GM19035 (cell line): Measurements from ENCODE around the gene NCAPG2.
"Not testable (repeated sequence)": the region's sequence is repeated elsewhere in the genome, so short reads cannot be mapped to it uniquely, and the experiment has no call there.

Source experiments
- ATAC-seq: cut with Tn5 transposase; IDR thresholded peaks from one replicate; pipeline ENCODE4 v1.9.1; 2021; ENCODE audit not compliant: unreplicated experiment

Gene NCAPG2

DNA sequence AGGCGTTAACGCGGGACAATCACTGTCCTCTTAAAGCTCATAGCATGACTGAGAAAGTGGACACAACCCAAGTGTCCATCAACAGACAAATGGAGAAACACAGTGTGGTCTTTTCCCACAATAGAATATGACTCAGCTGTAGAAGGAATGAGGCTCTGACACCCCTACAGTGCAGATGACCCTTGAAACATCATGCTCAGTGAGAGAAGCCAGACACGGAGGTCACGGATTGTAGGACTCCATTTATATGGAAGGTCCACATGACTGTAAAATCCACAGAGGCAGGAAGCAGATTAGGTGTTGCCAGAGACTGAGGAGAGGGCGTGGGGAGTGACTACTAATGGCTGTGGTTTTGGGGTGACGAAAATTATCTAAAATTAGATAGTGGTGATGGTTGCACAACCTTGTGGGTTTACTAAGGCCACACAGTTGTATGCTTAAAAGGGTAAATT, 6.1 kb upstream of the NCAPG2 start:
- no peak for ATAC-seq

DNA sequence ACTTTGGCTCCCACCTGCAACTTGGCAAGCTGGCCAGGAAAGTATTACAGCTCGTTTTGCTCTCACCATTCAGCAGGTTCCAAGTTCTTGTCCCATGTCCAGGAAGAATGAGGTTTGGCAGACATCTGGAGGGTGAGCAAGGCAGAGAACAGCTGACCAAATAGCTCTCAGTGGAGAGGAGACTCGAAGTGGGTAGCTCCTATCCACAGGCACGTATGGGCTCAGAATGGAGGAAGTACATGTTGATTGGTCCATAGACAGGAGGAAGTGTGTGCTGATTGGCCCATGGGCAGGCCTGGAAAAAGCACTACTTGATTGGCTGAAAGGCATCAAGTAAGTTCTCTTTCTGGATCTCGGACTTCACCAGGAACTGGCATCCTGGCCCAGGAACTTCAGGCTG, 3.0 kb upstream of the NCAPG2 start:
- no peak for ATAC-seq

DNA sequence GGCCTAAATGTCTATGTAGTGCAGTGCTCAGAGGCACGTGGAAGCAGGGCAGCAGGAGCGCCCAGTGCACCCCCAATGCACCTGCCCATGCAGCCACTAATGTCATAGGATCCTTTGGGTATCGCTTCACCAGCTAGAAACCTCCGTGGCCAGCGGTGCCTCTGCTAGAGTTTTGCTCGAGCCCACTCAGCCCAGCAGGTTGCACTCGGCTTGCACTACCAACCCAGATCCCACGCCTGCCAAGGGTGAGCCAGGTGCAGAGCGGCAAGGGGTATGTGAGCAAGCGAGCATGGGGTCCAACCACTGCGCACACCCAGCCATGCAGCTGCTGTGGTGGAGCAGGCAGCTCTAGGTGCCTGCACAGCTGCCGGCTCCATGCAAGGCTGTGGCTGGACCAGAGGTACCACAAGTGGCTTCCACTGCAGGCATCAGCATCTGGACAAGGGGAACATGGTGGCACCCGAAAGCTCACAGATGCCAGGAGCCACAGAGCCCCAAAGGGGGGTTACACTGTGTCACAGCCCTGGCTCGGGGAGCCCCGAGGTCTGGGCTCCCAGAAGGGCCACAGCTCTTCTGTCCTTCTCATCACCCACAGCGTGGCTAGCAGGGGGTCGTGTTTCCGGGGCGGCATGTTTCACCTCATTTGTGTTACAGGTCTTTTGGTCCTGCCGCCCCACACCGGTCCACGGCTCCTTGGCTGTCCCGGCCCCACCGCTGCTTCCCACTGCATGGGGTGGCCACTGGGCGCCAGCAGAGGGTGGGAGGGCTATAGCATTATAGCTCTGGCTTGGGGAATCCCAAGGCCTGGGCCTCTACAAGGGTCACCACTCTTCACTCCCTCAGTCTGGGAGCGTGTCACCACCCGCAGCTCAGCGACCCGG, 2.3 kb upstream of the NCAPG2 start:
- no peak for ATAC-seq

DNA sequence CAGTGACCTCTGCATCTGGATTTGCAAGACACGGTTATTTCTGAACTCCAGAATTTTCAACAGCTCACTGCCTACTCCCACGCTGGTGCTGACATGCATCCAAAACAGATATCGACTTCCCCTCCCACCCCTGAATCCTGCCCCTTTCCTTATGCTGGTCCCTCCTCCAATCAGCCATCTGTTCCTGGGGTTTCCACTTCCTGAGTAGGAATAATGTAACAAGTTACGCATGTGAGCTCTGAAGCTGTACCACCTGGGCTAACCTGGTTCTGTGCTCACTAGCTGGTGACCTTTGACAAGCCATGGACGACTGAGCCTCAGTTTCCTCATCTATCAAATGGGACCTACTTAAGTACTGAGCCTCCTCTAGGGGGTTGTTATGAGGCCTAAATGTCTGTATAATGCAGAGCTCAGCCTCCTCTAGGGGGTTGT, 1.7 kb upstream of the NCAPG2 start:
- ATAC-seq = no peak

DNA sequence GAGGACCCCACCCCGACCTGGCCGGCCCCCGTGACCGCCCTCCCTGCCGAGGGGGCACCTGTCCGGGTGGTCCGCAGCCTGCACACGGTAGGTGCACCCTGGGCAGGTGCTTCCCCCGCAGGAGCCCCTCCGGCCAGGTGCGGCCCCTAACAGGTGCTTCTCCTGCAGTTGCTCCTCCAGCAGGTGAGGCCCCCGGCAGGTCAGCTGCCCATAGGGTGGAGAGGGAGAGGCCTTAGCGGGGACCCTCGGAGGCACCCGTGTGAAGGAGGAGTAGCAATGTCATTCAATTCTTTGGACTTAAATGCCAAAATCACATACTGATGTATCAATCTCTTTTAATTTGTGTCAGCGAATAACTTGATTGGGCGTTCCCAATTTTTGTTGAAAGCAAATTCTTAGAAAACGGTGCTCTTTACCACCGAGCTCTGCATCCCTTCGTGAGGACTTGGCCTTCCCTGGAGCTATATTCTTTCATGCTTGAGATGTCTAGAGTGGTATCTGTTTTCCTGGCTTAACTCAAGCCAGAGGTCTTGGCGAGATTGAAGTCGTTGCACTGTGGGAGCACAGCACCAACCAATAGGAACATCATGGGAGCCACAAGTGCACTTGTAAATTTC, 738 bp upstream of the NCAPG2 start:
- no peak for ATAC-seq

GRCh38 chr7:158703679-158704523, 703 bp downstream of the NCAPG2 start:
- not testable (repeated sequence) for ATAC-seq

DNA sequence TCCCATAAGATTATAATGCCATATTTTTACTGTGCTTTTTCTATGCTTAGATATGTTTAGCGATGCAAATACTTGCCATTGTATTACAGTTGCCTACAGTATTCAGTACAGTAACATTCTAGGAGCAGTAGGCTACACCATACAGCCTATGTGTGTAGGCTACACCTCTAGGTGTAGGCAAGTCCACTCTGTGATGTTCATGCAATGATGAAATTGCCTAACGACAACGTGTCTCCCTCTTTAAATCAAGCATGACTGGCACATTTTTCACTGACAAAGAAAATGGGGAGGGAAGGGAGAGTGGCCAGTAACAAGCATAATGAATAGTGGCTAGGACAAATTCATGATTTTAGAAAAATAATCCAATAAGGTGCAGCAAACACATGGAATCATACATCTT, 1.7 kb downstream of the NCAPG2 start:
- no peak for ATAC-seq

- ATAC-seq = no peak
Measured at GRCh38 chr7:158702196-158702595, 2.4 kb downstream of the NCAPG2 start.

- ATAC-seq = no peak
Measured at GRCh38 chr7:158700008-158700407, 4.6 kb downstream of the NCAPG2 start.

DNA sequence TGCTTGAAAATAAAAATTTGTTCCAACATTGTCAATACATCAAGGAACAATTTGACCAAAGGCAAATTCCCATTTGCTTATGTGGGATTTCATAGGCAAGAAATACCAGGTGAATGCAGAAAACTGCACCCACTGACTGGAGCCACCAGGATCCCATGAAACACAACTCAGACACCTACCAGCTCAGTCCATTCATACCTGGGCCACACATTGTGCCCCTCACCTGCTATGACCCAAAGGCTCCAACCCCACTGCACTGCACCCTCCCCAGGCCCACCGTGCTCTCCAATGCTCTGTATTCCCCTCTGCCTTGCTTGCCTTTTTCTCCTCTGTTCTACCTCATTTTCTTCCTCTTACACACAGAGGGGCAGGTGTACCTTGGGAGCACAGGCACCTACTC, 5.3 kb downstream of the NCAPG2 start:
- no peak for ATAC-seq

DNA sequence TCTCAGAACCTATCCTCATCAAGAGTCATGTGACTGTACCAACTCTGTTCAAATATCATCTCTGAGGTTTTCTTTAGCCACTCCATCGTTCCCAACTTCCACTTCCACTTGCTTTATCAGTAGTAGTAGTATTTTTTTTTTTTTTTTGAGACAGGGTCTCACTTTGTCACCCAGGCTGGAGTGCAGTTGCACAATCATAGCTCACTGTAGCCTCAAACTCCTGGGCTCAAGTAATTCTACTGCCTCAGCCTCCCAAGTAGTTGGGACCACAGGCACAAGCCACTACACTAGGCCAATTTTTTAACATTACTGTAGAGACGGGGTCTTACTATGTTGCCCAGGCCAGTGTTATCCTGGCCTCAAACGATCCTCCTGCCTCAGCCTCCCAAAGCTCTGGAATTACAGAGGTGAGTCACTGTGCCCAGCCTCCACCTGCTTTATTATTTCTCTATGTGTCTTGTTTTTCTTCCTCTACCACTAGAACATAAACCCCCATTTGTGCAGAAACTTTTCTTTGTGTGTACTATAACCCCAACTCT, 5.9 kb downstream of the NCAPG2 start:
- no peak for ATAC-seq

DNA sequence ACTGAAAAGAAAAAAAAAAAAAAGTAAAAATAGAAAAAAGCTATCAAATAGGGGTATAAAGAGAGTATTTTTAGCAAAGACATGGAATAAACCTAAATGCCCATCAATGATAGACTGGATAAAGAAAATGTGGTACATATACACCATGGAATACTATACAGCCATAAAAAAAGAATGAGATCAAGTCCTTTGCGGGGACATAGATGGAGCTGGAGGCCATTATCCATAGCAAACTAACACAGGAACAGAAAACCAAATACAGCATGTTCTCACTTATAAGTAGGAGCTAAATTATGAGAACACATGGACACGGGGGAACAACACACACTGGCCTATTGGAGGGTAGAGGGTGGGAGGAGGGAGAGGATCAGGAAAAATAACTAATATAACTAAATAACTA, 7.0 kb downstream of the NCAPG2 start:
- not testable (repeated sequence) for ATAC-seq

- peak; percentile 79 for ATAC-seq
Measured at GRCh38 chr7:158695726-158696452, 8.7 kb downstream of the NCAPG2 start.

GRCh38 chr7:158695056-158695455, 9.5 kb downstream of the NCAPG2 start:
- no peak for ATAC-seq

- no peak for ATAC-seq
Measured at GRCh38 chr7:158694650-158695049, 10.0 kb downstream of the NCAPG2 start.

DNA sequence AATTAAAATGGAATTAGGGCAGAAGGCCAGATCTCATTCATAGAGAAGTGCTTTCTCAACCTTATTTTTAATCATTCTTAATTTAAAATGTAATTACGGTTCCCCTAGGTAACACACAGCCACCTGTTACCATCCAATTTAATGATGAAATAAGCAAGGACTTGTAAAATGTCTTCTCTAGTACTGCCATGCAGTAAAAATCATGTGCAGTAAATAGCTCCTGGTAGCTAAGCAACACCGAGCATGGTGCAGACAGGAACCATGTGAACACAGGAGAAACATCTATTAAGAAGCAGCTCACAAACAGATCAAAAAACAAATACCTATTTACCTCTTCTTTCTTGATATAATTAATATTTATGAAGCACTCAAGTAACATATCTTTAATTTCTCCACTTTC, 15.1 kb downstream of the NCAPG2 start:
- no peak for ATAC-seq

DNA sequence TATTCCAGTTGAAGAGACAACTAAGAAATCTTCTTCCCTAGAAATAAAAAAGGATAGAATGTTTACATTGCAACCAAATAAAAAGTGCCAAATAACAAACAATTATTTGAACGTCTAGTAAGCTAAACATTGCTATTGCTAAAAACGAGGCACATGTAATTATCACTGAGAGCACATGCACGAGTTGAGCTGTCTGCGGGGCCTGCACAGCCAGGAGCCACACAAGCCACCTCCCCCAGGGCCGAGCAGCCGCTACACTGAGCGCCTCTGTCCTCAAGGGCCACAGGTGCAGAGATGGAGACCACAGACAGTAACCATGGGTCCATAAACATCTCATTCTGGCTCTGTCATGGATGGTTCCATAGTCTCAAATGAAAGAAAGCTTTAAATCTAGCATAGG, 17.2 kb downstream of the NCAPG2 start:
- no peak for ATAC-seq

DNA sequence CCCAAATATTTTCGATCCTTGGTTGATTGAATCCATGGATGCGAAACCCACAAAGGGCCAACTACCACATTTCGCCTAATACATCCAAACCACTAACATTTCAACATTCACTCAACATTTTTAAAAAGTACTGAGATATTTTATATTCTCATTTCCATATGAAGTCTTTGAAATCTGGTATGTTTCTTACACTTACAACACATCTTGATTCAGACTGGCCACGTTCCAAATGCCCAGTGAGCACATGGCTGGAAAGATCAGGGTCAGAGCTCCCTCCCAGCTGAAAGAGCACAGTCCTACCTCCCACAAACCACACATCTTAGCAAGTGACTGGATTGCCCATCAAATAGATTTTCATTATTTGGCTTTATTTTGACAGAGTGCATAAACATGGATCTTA, 18.9 kb downstream of the NCAPG2 start:
- no peak for ATAC-seq

- ATAC-seq = no peak
Measured at GRCh38 chr7:158684329-158684728, 20.3 kb downstream of the NCAPG2 start.

DNA sequence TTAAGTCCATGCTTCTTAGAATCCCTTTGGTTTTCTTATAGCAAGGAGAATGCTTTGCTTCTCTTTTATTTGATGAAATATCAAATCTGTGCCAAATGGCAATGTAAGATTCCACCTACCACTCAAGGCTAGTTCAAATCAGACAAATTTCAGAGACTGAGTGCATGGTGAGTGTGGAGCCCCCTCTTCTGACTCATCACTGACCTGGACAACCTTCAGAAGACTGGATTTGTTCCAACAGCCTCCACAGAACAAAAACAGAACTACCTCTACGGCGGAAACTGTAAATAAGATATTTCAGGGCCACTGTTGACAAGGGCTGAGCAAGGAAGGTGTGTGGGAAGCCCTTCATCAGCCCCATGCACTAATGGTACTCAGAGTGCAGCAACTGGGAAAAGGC, 21.1 kb downstream of the NCAPG2 start:
- no peak for ATAC-seq

DNA sequence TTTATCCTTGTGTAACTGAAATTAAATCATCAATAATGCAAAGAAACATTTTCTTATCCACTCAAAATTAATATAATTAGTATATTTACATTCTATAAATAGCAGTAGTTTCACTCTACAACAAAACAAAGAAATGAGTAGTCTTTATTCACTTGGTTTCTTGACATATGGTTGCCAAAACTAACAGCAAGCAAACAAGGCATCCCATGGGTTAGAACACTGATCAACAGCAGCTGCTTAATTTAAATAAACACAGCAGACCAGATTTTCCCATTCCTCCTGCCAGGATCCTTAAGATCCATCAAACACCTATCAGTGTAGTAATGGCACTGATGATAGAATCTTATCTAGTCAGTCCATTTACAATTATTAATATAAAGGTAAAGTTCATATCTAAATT, 22.1 kb downstream of the NCAPG2 start:
- no peak for ATAC-seq
